ENCODE measurements around the gene DCDC2C. TPM values are rescaled to one million over a fixed set of nuclear protein-coding genes. Genes with fewer than 3 reads are reported as not detected.

DCDC2C gene
- total RNA-seq, 4 donors from 2014 or later, result not detected

- Histone ChIP-seq H3K4me3 (no peak overlapping the region), H3K36me3 (no peaks in the 10 kb centered on the region), H3K9me3 (no peaks in the 10 kb centered on the region), H3K4me1 (no peaks in the 10 kb centered on the region), H3K27me3 (no peaks in the 10 kb centered on the region), H3K27ac (no peak overlapping the region)
- DNase-seq, result no peak
- TF ChIP-seq POLR2A (IDR thresholded peaks at IDR 0.05) (no peak), CTCF (IDR thresholded peaks at IDR 0.05) (no peak)
- intact Hi-C loops (cut with DNase I; ENCODE audit: low total_unique reads), result no loop called here
Measured at GRCh38 chr2:3784731-3785130, 81.4 kb downstream of the DCDC2C start.

DNA sequence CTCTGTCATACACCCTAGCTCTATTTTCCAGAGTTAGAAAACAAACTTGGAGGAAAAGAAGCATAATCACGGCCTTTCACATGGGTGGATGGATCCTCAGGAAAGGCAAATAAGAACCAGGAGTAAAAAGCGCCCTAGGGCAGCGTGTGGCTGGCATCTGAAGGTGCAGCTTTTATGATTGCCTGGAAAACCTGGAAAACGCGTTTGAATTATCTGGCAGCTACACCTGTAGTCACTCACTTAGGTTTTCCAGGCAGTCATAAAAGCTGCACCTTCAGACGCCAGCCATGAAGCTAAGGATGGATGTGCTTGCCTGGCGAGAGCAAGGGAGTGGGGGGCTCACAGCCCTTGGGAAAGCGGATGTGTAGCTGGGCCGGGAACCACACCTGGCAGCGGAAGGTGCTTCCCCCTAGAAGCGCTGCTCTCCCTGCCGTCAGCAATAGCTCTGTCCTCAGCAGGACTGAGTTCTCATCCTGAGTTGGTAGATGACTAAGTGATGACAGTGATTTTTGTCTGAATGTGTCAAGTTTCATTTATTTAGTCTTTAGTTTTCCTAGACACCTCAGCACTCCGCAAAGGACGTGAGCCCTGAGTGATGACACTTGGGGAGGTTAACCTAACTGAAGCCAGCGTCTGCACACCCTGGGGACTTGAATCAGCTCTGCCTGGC, 82.0 kb downstream of the DCDC2C start:
- intact Hi-C loops (cut with DNase I; ENCODE audit: low total_unique reads), result no loop called here

GRCh38 chr2:3785890-3786273, 82.5 kb downstream of the DCDC2C start:
- DNase-seq, result no peak
- no peaks in the 10 kb centered on the region for H3K27me3 ChIP-seq
- no peaks in the 10 kb centered on the region for H3K9me3 ChIP-seq
- TF ChIP-seq CTCF (IDR thresholded peaks at IDR 0.05) (no peak), POLR2A (IDR thresholded peaks at IDR 0.05) (no peak)
- H3K27ac ChIP-seq, result no peak overlapping the region
- no peaks in the 10 kb centered on the region for H3K4me1 ChIP-seq
- no peak overlapping the region for H3K4me3 ChIP-seq
- intact Hi-C loops (cut with DNase I; ENCODE audit: low total_unique reads), result no loop called here
- H3K36me3 ChIP-seq, result no peaks in the 10 kb centered on the region

More for the DNA sequence above, 82.0 kb downstream of the DCDC2C start:
- H3K4me1 ChIP-seq, result no peaks in the 10 kb centered on the region
- H3K27me3 ChIP-seq, result no peaks in the 10 kb centered on the region
- no peak for DNase-seq
- no peak overlapping the region for H3K27ac ChIP-seq
- H3K4me3 ChIP-seq, result no peak overlapping the region
- TF ChIP-seq CTCF (IDR thresholded peaks at IDR 0.05) (no peak), POLR2A (IDR thresholded peaks at IDR 0.05) (no peak)
- no peaks in the 10 kb centered on the region for H3K36me3 ChIP-seq
- H3K9me3 ChIP-seq, result no peaks in the 10 kb centered on the region

DNA sequence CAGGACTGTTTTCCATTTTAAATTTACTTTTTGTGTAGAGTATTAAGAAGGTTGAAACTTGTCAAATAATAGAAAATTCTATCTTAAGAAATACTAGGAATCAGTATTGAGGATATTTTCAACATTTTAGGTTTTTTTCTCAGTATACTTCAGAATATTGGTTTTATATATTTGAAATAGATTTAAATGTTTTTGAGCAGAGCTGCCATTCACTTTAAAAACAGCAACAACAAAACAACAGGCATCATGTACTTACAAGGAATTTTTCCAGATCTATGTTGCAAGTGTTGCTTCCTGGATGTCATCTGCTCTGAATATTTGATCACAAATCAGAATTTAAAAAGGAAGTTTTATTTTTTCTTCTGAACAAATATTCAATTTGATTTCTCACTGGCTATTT, 84.4 kb downstream of the DCDC2C start:
- TF ChIP-seq POLR2A (IDR thresholded peaks at IDR 0.05), result no peak
- TF ChIP-seq CTCF (IDR thresholded peaks at IDR 0.05), result no peak

DNA sequence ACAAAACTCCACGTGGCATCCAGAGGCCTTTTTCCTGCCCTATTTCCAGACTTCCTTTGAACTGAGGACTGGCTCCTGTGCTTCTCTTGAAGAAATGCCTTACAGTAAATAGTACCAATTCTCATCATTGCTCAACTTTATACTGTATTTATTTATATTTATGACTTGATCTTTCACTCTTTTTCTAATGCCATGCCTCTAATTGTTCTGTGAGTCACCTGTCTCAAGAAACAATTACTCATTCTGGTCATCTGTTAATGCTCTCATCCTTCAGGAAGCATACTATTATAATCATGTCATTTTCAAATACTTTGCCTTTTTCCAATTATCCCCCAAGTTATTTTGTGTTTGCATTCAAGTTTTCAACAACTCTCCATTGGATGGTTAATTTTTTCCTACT, 85.9 kb downstream of the DCDC2C start:
- H3K27ac ChIP-seq, result no peak overlapping the region
- no peak overlapping the region for H3K4me3 ChIP-seq
- no peak for DNase-seq
- H3K4me1 ChIP-seq, result no peaks in the 10 kb centered on the region
- H3K36me3 ChIP-seq, result no peaks in the 10 kb centered on the region
- H3K9me3 ChIP-seq, result no peaks in the 10 kb centered on the region
- intact Hi-C loops (cut with DNase I; ENCODE audit: low total_unique reads), result no loop called here
- no peak for TF ChIP-seq POLR2A (IDR thresholded peaks at IDR 0.05)
- no peaks in the 10 kb centered on the region for H3K27me3 ChIP-seq

More for the DNA sequence above, 84.4 kb downstream of the DCDC2C start:
- H3K4me3 ChIP-seq, result no peak overlapping the region
- no peaks in the 10 kb centered on the region for H3K9me3 ChIP-seq
- no peak for DNase-seq
- no peak overlapping the region for H3K27ac ChIP-seq
- H3K36me3 ChIP-seq, result no peaks in the 10 kb centered on the region
- no peaks in the 10 kb centered on the region for H3K4me1 ChIP-seq
- H3K27me3 ChIP-seq, result no peaks in the 10 kb centered on the region
- intact Hi-C loops (cut with DNase I; ENCODE audit: low total_unique reads), result no loop called here

GRCh38 chr2:3793249-3793648, 89.9 kb downstream of the DCDC2C start:
- Histone ChIP-seq H3K9me3 (no peaks in the 10 kb centered on the region), H3K4me3 (no peak overlapping the region), H3K36me3 (no peaks in the 10 kb centered on the region), H3K27me3 (no peaks in the 10 kb centered on the region), H3K27ac (no peak overlapping the region), H3K4me1 (no peaks in the 10 kb centered on the region)
- TF ChIP-seq POLR2A (IDR thresholded peaks at IDR 0.05) (no peak), CTCF (IDR thresholded peaks at IDR 0.05) (no peak)
- intact Hi-C loops (cut with DNase I; ENCODE audit: low total_unique reads), result no loop called here
- no peak for DNase-seq

All from uterus (tissue), 4 donors.